GM19193 (cell line): Measurements from ENCODE around the gene F10.

Source experiments
- POLR2A ChIP-seq: IDR thresholded peaks from 4 replicates; pipeline ENCODE4 v1.6.1; 2011; ENCODE audit not compliant: insufficient read depth, insufficient read length; ENCODE audit errors: extremely low read depth

Gene F10

DNA sequence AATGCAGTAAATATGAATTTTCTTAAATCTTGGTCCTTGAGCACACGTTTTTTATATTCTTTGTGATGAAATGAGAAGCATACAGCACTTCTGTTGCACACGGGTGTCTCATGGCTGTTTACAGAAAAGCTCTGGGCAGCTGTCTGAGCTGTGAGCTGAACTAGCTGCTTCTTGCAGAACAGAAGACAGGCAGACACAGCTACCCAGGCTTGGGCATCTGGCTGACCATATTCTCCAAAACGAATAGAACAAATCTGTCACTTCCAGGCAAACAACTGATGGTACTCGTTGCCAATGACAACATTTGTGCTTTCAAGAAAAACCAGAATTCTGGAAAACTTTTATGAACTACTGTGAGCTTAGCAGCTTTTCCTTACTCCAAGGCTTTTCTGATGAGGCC lies 69.7 kb downstream of the F10 start:
- no peak for TF ChIP-seq POLR2A

GRCh38 chr13:113192902-113193301 lies 70.3 kb downstream of the F10 start:
- TF ChIP-seq POLR2A = no peak

DNA sequence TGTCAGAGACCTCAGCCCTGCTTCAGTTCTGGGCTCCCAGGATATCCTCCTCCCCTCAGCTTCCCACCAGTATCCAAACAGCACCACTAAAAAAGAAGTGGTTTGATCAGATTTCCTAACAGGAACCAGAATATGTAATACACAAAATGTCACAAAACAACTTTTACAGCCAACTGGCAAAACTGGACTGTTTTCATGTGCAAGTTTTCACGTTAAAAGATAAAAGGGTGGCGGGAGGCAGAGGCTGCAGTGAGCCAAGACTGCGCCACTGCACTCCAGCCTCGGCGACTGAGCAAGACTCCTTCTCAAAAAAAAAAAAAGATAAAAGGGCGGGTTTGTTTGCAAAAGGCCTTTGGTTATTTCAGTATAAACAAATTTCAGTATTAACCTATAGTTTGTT lies 72.8 kb downstream of the F10 start:
- TF ChIP-seq POLR2A = no peak

DNA sequence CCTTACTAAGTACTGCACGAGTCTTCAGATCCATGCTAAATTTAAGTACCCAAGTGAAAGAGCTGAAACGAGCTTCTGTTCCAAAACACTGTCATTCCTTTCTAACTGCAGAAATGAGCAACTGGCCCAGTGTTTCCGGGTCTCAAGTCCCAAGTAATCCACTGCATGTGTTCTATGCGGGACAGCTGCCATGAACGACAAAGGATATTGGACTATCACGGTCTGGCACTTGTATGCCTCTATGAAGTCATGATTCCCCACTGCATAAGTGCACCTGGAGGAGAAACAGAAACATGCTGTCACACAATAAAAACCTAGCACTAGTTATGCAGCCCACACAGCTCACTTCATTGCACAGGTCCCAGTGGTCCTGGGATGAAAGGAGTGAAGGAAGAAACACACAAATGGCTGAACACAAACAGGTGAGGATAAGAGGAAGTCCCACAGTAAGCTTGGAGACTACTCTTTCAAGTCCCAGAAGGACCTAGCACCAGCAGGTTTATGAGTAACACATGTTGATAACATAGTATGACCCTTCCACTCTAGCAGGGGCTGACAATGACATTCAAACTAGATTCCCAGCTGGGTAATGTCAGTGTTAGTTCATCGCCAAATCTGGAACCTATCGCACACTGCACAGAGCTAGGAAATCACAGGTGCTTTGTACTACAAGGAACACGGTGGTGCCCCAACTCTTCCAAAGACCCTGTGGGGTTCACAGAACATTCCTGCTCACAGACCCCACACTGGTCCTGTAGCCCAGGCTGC lies 74.6 kb downstream of the F10 start:
- no peak for TF ChIP-seq POLR2A
